ENCODE measurements around the gene ZCWPW2.

The ZCWPW2 gene, protein sequence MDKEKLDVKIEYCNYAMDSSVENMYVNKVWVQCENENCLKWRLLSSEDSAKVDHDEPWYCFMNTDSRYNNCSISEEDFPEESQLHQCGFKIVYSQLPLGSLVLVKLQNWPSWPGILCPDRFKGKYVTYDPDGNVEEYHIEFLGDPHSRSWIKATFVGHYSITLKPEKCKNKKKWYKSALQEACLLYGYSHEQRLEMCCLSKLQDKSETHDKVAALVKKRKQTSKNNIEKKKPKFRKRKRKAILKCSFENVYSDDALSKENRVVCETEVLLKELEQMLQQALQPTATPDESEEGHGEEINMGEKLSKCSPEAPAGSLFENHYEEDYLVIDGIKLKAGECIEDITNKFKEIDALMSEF

GRCh38 chr3:28348629-28349468 is at the start of gene ZCWPW2, which contains the start of gene AZI2:
TSS of gene ZCWPW2 (plus strand) at chr3:28348721. CDS start at chr3:28413069, 64,348 bp downstream.
TSS of gene AZI2 (minus strand) at chr3:28348824. CDS start at chr3:28340617, 8,207 bp downstream.
- DNase-seq, result peak; percentile 84 to 96

DNA sequence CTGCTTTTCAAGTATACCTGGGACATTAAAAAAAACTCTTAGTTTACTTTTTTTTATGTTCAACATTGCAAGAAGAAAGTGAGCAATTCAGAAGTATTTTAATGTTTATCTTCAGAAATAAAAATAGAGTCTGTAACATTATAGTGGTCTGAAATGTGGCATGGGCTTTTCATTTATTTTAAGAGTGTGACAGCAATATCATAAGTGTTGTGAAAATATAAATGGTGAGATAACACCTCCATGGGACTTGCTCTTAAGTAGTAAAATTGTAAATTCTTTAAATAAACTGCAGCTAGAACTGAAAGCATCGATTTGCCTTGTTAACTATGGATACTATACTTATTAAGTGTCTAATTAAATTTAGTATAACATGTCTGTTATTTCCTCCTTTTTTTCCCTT is 48.8 kb upstream of the ZCWPW2 start:
- DNase-seq, result no peak

DNA sequence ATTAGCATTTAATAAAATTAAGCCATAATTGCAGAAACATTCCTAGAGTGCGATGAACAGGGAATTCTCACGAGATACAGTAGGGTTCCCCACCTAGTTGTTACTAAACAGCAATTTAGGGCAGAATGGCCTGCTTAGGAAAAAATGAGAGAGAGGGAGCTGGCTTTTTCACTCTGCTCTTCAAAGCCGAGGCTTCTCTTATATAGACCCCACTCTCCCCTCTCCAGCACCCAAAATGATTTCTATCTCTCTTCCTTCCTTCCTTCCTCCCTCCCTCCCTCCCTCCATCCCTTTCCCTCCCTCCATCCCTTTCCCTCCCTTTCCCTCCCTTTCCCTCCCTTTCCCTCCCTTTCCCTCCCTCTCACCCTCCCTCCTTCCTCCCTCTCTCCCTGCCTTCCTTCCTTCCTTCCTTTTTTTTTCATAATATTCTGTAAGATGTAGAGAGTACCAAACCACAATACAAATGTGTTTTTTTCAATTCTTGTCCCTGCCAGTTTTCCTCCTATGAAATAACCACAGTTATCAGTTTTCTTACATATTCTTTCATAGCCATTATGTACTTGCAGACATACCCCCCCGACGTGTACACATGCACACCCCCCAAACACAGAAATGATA is 48.1 kb upstream of the ZCWPW2 start:
- no peak for DNase-seq

DNA sequence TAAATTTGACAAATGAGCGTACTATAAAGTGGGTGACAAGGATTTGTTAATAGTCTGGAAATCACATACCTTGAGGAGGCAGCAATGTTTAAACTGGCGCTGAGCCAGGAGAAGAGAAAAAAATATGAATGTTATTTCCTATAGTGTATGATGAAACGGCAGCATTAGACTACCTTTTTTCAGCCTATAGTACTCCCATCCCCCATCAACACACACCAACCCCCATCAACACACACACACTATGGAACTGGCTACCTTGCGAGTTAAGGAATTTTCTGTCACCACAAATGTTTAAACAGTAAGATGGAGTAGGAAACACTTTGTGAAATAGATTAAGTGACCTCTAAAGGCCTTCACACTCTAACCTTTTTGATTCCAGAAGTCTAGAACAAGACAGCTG is 46.8 kb upstream of the ZCWPW2 start:
- no peak for DNase-seq

DNA sequence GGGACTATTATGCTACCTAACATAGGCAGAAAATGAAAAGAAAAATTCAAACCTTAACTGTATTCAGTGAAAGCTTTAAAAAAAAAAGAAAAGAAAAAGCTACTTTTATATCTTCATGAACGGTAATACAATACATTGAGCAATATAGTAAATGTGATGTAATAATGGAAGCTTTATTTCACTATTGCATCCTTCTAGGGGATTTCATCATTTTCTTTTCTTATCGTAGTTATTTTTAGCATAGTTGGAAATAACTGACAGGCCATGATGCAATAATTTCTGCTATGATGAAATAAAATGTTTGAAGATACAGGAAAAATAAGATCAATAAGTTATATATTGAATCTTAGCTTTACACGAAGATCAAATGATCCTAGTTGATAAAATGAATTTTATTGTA is 40.3 kb upstream of the ZCWPW2 start:
- no peak for DNase-seq

GRCh38 chr3:28315711-28316110 is 32.8 kb upstream of the ZCWPW2 start:
- no peak for DNase-seq

GRCh38 chr3:28316226-28316625 is 32.3 kb upstream of the ZCWPW2 start:
- no peak for DNase-seq

GRCh38 chr3:28317438-28318022 is 31.0 kb upstream of the ZCWPW2 start:
- peak in 1 of 2 experiments; percentile 68 for DNase-seq

GRCh38 chr3:28320981-28321380 is 27.5 kb upstream of the ZCWPW2 start:
- DNase-seq, result no peak

DNA sequence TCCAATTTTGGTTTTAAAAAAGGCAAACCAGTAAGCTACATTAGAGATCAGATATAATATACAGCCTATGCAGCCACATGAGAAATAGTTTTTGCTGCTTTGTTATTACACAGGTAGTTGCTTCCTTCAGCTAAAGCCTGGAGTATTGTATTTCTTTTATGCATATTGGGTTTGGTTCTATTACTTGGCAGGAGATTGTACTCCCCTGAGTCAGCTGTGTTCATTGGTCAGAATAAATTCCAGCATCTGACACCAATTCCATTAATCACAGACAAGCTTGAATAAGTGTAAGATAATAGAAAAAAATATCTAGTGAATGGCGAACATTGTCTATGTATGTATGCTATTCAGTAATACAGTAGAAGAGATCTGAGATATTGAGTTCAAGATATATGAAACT is 26.1 kb upstream of the ZCWPW2 start:
- DNase-seq, result no peak

- DNase-seq, result no peak
Observed at GRCh38 chr3:28326458-28326926, 22.0 kb upstream of the ZCWPW2 start.

DNA sequence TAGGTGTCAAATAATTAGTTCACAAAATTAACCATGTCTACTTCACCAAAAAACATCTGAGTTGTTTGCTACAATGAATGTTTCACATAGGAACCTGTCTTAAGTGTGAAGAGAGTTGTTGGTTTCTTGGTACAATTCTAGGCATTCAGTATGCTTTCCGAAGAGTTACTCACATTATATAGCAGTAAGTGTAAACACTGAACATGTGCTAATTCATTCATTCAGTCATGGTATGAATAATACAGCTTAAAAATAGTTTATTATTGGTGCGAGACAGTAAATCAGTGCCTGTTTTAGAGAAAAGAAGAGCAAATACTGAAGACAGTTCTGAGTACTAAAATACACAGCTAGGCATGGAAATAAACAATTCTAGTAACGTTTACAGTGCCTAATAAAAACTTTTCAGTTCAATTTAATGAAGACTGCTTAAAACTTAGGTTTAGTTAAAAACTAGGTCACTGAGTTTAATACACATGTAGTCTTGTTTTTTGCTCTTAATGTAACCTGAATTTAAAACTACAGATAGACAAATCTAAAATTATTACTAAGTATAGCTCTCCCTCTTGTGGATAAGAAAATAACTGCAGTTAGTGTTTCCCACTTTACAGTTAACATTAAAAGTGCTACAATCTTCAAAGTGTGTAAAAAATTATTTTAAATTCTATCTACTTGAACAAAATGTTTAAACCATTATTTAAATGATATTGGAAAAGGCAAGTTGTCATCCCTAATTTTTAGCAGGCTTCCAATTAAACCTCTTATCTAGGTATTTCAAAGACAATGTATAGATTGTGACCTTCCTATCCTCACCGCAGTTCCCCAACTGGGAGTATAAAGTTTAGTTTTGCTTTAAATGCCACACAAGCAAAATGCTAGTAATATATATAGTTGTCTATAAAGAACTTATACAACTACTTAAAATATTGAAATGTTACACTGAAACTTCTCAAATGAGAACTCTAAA is 20.1 kb upstream of the ZCWPW2 start:
- peak in 1 of 2 experiments; percentile 51 for DNase-seq

GRCh38 chr3:28334552-28334951 is 14.0 kb upstream of the ZCWPW2 start:
- DNase-seq, result no peak

DNA sequence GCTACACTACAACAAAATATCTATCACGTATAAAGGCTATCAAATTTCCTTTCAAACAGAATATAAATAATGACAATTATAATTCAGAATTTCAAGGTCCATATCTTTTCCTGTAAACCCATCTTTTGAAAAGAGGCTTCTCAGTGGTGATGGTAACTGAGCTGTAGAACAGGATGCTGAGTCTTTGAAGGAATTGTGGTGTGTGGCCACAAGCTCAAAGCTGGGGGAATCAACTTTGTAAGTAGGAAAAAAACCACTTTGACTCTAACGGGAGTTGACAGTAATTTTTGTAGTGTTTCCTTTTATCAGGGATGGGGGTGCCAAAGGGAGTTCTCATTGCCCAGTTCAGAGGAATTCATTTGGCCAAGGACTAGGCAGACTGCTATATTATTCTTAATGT is 13.3 kb upstream of the ZCWPW2 start:
- DNase-seq, result no peak

GRCh38 chr3:28337230-28337629 is 11.3 kb upstream of the ZCWPW2 start:
- no peak for DNase-seq

DNA sequence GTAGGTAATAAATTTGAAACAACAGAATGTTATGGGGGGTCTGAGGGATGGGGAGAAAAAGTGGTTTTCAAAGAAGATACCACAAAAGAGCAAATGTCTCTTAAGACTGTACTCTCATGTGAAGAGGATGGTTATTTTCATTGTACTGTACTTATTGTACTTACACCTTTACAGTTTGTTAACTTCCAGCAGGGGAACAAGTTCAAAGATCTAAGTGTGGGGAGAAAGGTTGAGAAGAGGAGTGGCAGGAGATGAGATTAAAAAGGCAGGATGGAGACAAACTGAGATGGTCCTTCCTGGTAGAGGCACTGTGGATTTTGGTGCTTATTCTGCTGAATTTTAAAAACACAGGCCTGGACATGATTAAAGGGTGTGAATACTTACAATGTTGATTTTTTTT is 5.4 kb upstream of the ZCWPW2 start:
- DNase-seq, result no peak

DNA sequence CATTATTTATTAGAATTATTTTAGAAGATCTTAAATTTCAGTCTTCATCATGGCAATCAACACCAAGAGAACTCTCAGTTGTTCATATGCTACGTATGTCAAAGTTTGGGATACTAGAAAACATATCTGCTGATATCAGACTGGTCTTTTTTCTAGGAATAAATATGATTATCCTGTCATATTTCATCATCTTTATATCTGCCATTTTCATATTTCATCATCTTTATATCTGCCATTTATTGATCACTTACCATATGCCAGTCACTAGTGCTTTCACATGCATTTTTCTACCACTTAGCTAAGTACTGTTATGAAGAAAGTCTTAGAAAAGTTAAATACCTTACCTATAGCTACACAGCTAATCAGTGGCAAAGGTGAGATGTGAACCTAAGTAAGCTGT is 2.8 kb upstream of the ZCWPW2 start:
- no peak for DNase-seq

DNA sequence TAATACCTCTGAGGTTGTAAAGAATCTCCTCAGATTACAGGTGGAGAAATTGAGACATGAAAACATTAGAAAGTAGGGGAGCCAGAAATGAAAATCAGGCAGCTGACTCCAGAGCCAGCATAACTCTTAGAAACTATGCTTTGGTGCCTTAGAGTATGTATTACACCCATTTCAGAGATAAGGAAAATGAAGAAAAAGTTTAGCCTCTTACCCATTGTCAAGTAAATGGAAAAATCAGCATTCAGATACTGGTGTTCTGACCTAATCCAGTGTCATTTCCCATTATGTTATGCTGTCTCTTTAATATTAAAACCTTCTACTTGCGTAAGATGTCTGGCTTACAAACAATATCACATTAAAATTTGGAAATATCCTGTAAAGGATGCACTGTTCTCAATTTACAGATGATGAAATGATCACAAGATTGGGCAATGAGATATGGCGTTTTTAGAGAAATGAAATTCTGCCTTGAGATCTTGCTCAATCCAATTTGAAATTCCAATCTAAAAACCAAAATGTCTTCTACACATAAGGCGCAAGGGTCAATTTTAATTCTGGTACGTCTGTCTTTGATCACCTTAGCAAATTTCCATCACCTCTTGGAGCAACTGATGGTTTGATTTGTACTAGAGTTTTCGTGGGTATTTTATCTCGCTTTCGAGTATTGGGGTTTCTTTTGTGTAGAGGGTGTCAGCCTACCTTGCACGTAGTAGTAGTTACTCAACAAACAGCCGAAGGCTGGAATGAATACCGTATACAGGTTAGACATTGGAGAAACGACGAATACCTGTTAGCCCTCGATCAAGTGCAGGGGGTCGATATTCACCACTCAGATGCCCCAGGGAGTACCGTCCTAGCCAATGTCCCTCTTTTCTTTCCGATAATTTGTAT is 902 bp upstream of the ZCWPW2 start:
- DNase-seq, result no peak

DNA sequence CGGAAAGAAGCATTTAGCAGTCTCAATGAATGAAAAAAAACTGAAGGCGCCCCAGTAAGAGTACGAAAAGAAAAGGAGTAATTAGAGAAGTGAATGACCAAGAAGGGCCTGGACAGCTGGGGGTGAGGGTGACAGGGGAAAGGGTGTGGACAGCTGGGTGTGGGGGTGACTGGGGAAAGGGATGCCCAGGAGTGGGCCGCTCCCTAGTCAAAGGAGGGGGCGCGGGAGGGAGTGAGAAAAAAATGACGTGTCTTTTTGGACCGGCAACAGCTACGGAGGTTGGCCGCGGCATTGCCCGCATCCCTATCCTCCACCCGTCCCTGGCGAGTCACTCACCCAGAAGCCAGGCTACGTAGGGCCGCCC is 274 bp upstream of the ZCWPW2 start:
- no peak for DNase-seq

- no peak for DNase-seq
Observed at GRCh38 chr3:28349469-28350000, 1.0 kb downstream of the ZCWPW2 start.

GRCh38 chr3:28376424-28376823 is 27.9 kb downstream of the ZCWPW2 start:
- DNase-seq, result no peak

All from NCI-H526 (cell line).